Neural cell (in vitro differentiated cells): ENCODE results near the gene COL1A1. TPM values are rescaled to one million over a fixed set of nuclear protein-coding genes. Genes with fewer than 3 reads are reported as not detected.

ENCODE experiments used
- H2AFZ ChIP-seq: fragments of 200-600, 300-800 bp; sonication (generic), shearing (Covaris generic); 2 replicates; pipeline ENCODE4 v1.6.0; 2014; ENCODE audit warnings: low read depth, mild to moderate bottlenecking, antibody characterized with exemption, low read length, moderate library complexity
- H3F3A ChIP-seq: fragments of 200-600 bp; shearing (Covaris generic); 2 replicates; pipeline ENCODE4 v1.6.1; 2016; ENCODE audit warnings: mild to moderate bottlenecking, moderate library complexity, mixed read lengths, antibody characterized with exemption, low read length; ENCODE audit not compliant: insufficient read depth, poor library complexity, severe bottlenecking
- H3K27ac ChIP-seq: fragments of 200-600, 300-800 bp; sonication (generic), shearing (Covaris generic); 2 replicates; pipeline ENCODE4 v1.5.1; 2014; ENCODE audit warnings: mild to moderate bottlenecking, low read length, moderate library complexity
- H3K27me3 ChIP-seq: fragments of 300-800, 200-600 bp; sonication (generic), shearing (Covaris generic); 2 replicates; pipeline ENCODE4 v1.6.0; 2014; ENCODE audit warnings: mild to moderate bottlenecking, low read depth, low read length, moderate library complexity; ENCODE audit not compliant: insufficient read depth
- H3K36me3 ChIP-seq: fragments of 300-800, 200-600 bp; sonication (generic), shearing (Covaris generic); 2 replicates; pipeline ENCODE4 v1.5.1; 2014; ENCODE audit warnings: mild to moderate bottlenecking, antibody characterized with exemption, low read length, moderate library complexity; ENCODE audit not compliant: insufficient read depth
- H3K4me2 ChIP-seq: fragments of 300-800, 200-600 bp; sonication (generic), shearing (Covaris generic); 2 replicates; pipeline ENCODE4 v1.6.0; 2014; ENCODE audit warnings: mild to moderate bottlenecking, low read length
- H3K4me3 ChIP-seq: fragments of 300-800, 200-600 bp; sonication (generic), shearing (Covaris generic); 2 replicates; pipeline ENCODE4 v1.5.1; 2014; ENCODE audit warnings: mild to moderate bottlenecking, low read length, moderate library complexity
- H3K79me2 ChIP-seq: fragments of 200-600 bp; shearing (Covaris generic); replicated peaks from 2 replicates; pipeline ENCODE4 v1.6.0; 2014; ENCODE audit warnings: mild to moderate bottlenecking, low read length, moderate library complexity; ENCODE audit not compliant: insufficient read depth
- H3K9ac ChIP-seq: fragments of 300-800, 200-600 bp; sonication (generic), shearing (Covaris generic); 2 replicates; pipeline ENCODE4 v1.6.1; 2016; ENCODE audit warnings: mild to moderate bottlenecking, low read length, mixed read lengths
- H3K9me2 ChIP-seq: fragments of 200-600 bp; shearing (Covaris generic); 2 replicates; pipeline ENCODE4 v1.6.1; 2016; ENCODE audit warnings: mild to moderate bottlenecking, low read length, mixed read lengths; ENCODE audit not compliant: insufficient read depth
- H3K9me3 ChIP-seq: fragments of 200-600, 300-800 bp; sonication (generic), shearing (Covaris generic); 2 replicates; pipeline ENCODE4 v1.6.1; 2016; ENCODE audit warnings: mild to moderate bottlenecking, mixed run types, low read length, moderate library complexity, mixed read lengths
- H4K20me1 ChIP-seq: fragments of 200-600 bp; shearing (Covaris generic); 2 replicates; pipeline ENCODE4 v1.6.1; 2016; ENCODE audit warnings: mild to moderate bottlenecking, mixed run types; ENCODE audit not compliant: insufficient read depth
- CTCF ChIP-seq: fragments of 450-650 bp; IDR thresholded peaks from 2 replicates; pipeline ENCODE4 v1.5.1; 2014; ENCODE audit warnings: antibody characterized with exemption, mild to moderate bottlenecking, moderate library complexity; ENCODE audit not compliant: poor library complexity, severe bottlenecking
- EP300 ChIP-seq: fragments of 450-650 bp; conservative IDR thresholded peaks from 2 replicates; pipeline ENCODE4 v1.6.1; 2014; ENCODE audit warnings: antibody characterized with exemption, mild to moderate bottlenecking, moderate library complexity; ENCODE audit not compliant: poor library complexity, severe bottlenecking
- EZH2 ChIP-seq: fragments of 200-600, 300-800 bp; shearing (Covaris generic), sonication (generic); IDR thresholded peaks from 2 replicates; pipeline ENCODE4 v1.6.1; 2014; ENCODE audit warnings: antibody characterized with exemption, low read length, borderline replicate concordance, mild to moderate bottlenecking; ENCODE audit not compliant: insufficient read depth, poor library complexity, severe bottlenecking
- MXI1 ChIP-seq: fragments of 450-650 bp; conservative IDR thresholded peaks from 2 replicates; pipeline ENCODE4 v1.6.1; 2014; ENCODE audit warnings: antibody characterized with exemption, mild to moderate bottlenecking; ENCODE audit not compliant: poor library complexity, severe bottlenecking
- POLR2AphosphoS5 ChIP-seq: IDR thresholded peaks from 2 replicates; pipeline ENCODE4 v1.6.1; 2012
- RAD21 ChIP-seq: fragments of 450-650 bp; conservative IDR thresholded peaks from 2 replicates; pipeline ENCODE4 v1.6.1; 2014; ENCODE audit warnings: antibody characterized with exemption, mild to moderate bottlenecking, moderate library complexity
- REST ChIP-seq: IDR thresholded peaks from 2 replicates; pipeline ENCODE4 v1.6.1; 2012; ENCODE audit warnings: borderline replicate concordance
- SMC3 ChIP-seq: fragments of 450-650 bp; conservative IDR thresholded peaks from 2 replicates; pipeline ENCODE4 v1.6.1; 2014; ENCODE audit warnings: antibody characterized with exemption, mild to moderate bottlenecking, moderate library complexity; ENCODE audit not compliant: poor library complexity
- TAF1 ChIP-seq: IDR thresholded peaks from 2 replicates; pipeline ENCODE4 v1.6.1; 2012; ENCODE audit warnings: low read depth
- polyA plus RNA-seq: library from polyadenylated mRNA; depleted of rRNA; stranded (reverse); fragments of >200 nt; gene quantifications from 2 replicates; pipeline ENCODE4 v1.2.3, GENCODE V29; 2014

COL1A1 gene
- polyA plus RNA-seq, 1 donor from 2014 or later, result 0.14 TPM

- Histone ChIP-seq H3K4me3 (no peak overlapping the region), H3K79me2 (no peaks in the 10 kb centered on the region), H3K36me3 (no peaks in the 10 kb centered on the region), H3K27me3 (no peaks in the 10 kb centered on the region), H3F3A (no peaks in the 10 kb centered on the region), H3K9me3 (no peaks in the 10 kb centered on the region), H3K4me2 (no peak overlapping the region), H3K9me2 (no peaks in the 10 kb centered on the region), H2AFZ (no peak overlapping the region), H3K27ac (no peak overlapping the region), H4K20me1 (no peaks in the 10 kb centered on the region), H3K9ac (no peak overlapping the region)
- TF ChIP-seq REST (no peak), TAF1 (no peak), POLR2AphosphoS5 (no peak), CTCF (no peak), EP300 (no peak), EZH2 (no peak), MXI1 (no peak), RAD21 (no peak), SMC3 (no peak)
Measured at GRCh38 chr17:50173335-50173941, 28.0 kb downstream of the COL1A1 start.

- no peak overlapping the region for H3K9ac ChIP-seq
- no peaks in the 10 kb centered on the region for H3K79me2 ChIP-seq
- no peaks in the 10 kb centered on the region for H3K27me3 ChIP-seq
- no peaks in the 10 kb centered on the region for H3K9me2 ChIP-seq
- H2AFZ ChIP-seq, result no peak overlapping the region
- TF ChIP-seq SMC3, result no peak
- TF ChIP-seq EP300, result no peak
- TF ChIP-seq REST, result no peak
- TF ChIP-seq TAF1, result no peak
- no peak for TF ChIP-seq EZH2
- no peak for TF ChIP-seq RAD21
- no peak overlapping the region for H3K4me2 ChIP-seq
- no peaks in the 10 kb centered on the region for H4K20me1 ChIP-seq
- no peak overlapping the region for H3K4me3 ChIP-seq
- no peaks in the 10 kb centered on the region for H3F3A ChIP-seq
- H3K9me3 ChIP-seq, result no peaks in the 10 kb centered on the region
- no peak overlapping the region for H3K27ac ChIP-seq
- H3K36me3 ChIP-seq, result no peaks in the 10 kb centered on the region
Measured at GRCh38 chr17:50172936-50173334, 28.5 kb downstream of the COL1A1 start.
